H1 (cell line): ENCODE data around the gene LYL1. TPM values are rescaled to one million over a fixed set of nuclear protein-coding genes. Genes with fewer than 3 reads are reported as not detected.

Experiments
- HDAC2 ChIP-seq, 2 experiments: fragments of 300-600 bp in 1 of 2; sonication (generic) in 1 of 2; IDR thresholded peaks; 2 replicates each; pipeline ENCODE4 v1.6.1; 2011 to 2012; ENCODE audit warnings: low read depth in 2 of 2, low read length in 2 of 2, mild to moderate bottlenecking in 2 of 2, moderate library complexity in 2 of 2, borderline replicate concordance in 1 of 2, inconsistent platforms in 1 of 2
- polyA plus RNA-seq, 7 experiments: library from polyadenylated mRNA; depleted of rRNA in 3 of 7; stranded (reverse) in 5 of 7; unstranded in 2 of 7; fragments of >200 nt in 5 of 7; fragments of 200-250 nt in 2 of 7; gene quantifications; 1 replicate in 5 of 7; 2 replicates in 1 of 7; 4 replicates in 1 of 7; pipeline versions ENCODE4 v1.2.1 to v1.2.3, GENCODE V29; 2011 to 2013; ENCODE audit warnings: missing spikeins in 2 of 7, mixed read lengths in 2 of 7
- total RNA-seq: library from RNA; stranded (reverse); fragmentation: NEBNext Ultra II Directional; extraction: Animal tissue kit (Norgen Biotek cat#: 25700); gene quantifications from 2 replicates; pipeline ENCODE4 v1.2.1, GENCODE V29; 2021

LYL1 gene
- total and polyA plus RNA-seq, 2 of the 8 experiments (the other 6 are each of a cell fraction or from before 2014, with no cell fraction given) = 0.58 to 0.76 TPM

DNA sequence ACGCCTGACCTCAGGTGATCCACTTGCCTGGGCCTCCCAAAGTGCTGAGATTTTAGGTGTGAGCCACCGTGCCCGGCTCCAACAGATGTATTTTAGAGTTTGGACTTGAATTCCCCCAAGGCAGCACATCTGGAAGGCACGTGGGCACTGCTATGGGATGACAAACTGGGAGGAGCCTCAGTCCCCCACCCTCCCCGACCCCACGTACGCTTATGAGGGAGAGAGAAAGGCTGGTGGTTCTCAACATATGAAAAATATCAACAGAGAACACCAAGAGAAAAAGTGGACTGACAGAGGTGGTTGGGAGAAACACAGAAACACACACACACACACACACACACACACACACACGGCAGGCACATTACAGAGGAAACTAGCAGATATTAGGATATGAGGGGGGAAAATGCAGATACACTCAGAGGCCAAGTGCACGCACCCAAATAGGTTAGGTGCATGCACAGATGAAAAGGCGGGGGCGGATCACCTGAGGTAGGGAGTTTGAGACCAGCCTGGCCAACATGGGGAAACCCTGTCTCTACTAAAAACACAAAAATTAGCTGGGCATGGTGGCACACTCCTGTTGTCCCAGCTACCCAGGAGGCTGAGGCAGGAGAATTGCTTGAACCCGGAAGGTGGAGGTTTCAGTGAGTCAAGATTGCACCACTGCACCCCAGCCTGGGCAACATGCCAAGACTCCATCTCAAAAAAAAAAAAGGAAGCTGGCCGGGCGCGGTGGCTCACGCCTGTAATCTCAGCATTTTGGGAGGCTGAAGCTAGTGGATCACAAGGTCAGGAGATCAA is 44.3 kb upstream of the LYL1 start (continued):
- no peak for TF ChIP-seq HDAC2 (IDR thresholded peaks at IDR 0.05; ENCODE audit: borderline replicate concordance in 1 of 2, low read depth in 2 of 2, low read length in 2 of 2)
